Stimulated activated naive B cell treated with anti-CD40 and anti-IgM and Interleukin-4, amounts not matched to agents 10 μg/mL and 1 μg/mL and 100 μg/mL, for 72 hours (primary cell): ENCODE data around the gene SRSF9.

Experiments used
- ATAC-seq, 2 donors: fragments of 150-1000 bp; cut with Tn5 transposase; replicated peaks; 2 replicates each; pipeline ENCODE4 v1.10.0; 2021; ENCODE audit warnings: moderate library complexity in 1 of 2
- DNase-seq: peaks from one replicate; pipeline ENCODE4 v3.0.0; 2021
- H3K27ac Mint-ChIP-seq: one replicate; pipeline ENCODE4 v1.8.0; 2022; ENCODE audit warnings: mild to moderate bottlenecking, mixed read lengths
- H3K27me3 Mint-ChIP-seq, 2 donors: one replicate each; pipeline ENCODE4 v1.8.0; 2022; ENCODE audit warnings: mixed read lengths in 2 of 2
- H3K36me3 Mint-ChIP-seq, 2 donors: one replicate each; pipeline ENCODE4 v1.8.0; 2022; ENCODE audit warnings: mixed read lengths in 2 of 2, mild to moderate bottlenecking in 1 of 2
- H3K4me1 Mint-ChIP-seq, 2 donors: one replicate each; pipeline ENCODE4 v1.8.0; 2022; ENCODE audit warnings: mixed read lengths in 2 of 2, mild to moderate bottlenecking in 1 of 2
- H3K4me3 Mint-ChIP-seq, 2 donors: one replicate each; pipeline ENCODE4 v1.8.0; 2022; ENCODE audit warnings: mild to moderate bottlenecking in 2 of 2, mixed read lengths in 2 of 2, moderate library complexity in 1 of 2
- H3K9me3 Mint-ChIP-seq, 2 donors: one replicate each; pipeline ENCODE4 v1.8.0; 2022; ENCODE audit warnings: mixed read lengths in 2 of 2, mild to moderate bottlenecking in 1 of 2

SRSF9 gene

DNA sequence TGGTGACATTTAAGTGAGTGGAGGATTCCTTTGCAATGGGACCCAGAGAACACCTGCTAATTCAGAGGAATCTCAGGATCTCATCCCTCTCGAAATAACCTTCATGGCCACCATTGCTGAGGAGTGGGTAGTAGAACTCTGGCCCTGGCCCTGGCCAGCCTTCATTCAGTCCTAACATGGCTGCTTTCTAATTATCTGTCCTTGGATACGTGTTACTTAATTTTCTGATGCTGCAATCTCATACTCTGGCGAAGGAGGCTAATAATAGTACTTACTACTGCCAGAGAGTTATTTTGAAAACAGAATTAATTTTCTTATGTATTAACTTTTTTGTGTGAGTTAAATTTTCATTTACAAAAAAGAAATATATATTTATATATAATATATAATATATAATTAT lies 43.8 kb downstream of the SRSF9 start:
- ATAC-seq (no peak), DNase-seq (no peak)
- no peak overlapping the region for H3K4me3 Mint-ChIP-seq
- peaks cover 0 to 2% of the 10 kb centered on the region in 2 donors for H3K9me3 Mint-ChIP-seq
- H3K4me1 Mint-ChIP-seq, result peaks cover 3 to 6% of the 10 kb centered on the region in 2 donors
- H3K27me3 Mint-ChIP-seq, result peaks cover 14 to 23% of the 10 kb centered on the region in 2 donors
- H3K27ac Mint-ChIP-seq, result no peak overlapping the region
- no peaks in the 10 kb centered on the region for H3K36me3 Mint-ChIP-seq

DNA sequence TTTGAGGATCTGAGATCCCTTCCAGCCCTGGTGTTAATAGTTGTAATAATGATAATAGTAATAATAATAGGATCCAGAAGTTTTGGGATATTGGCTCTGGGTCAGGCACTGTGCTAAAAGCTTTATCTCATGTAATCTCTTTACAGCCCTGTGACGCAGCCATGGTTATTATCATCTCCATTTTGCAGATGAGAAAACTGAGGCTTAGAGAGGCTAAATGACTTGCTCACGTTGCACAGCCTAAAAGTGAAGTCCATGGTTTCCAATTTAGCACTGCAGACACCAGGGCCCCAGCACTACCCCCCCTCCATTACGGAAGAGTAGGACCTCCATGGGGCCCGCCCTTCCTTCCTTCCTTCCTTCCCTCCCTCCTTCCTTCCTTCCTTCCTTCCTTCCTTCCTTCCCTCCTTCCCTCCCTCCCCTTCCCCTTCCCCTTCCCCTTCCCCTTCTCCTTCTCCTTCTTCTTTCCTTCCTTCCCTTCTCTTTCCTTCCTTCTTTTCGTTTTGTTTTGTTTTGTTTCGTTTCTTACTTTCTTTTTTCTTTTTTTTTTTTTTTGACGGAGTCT lies 46.6 kb downstream of the SRSF9 start:
- no peak overlapping the region for H3K27ac Mint-ChIP-seq

DNA sequence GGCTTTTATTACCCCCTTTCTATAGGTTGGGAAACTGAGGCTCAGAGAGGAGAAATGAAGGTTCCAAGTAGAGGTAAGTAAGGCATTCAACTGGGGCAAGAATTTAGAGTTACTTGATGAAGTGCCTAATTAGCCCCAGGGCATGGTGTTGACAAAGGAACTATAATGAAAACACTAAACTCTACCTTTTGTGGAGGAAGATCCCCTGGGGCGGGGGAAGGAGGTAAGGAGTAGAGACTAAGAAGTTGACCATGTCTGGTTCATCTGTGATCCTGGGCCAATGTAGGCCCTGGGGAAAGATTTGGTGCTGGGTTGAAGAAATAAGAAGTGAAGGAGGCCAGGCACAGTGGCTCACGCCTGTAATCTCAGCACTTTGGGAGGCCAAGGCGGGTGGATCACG lies 47.8 kb downstream of the SRSF9 start:
- H3K9me3 Mint-ChIP-seq, result no peaks in the 10 kb centered on the region
- no peak overlapping the region for H3K4me3 Mint-ChIP-seq
- ATAC-seq (no peak), DNase-seq (no peak)
- H3K27ac Mint-ChIP-seq, result no peak overlapping the region
- H3K4me1 Mint-ChIP-seq, result no peaks in the 10 kb centered on the region
- no peaks in the 10 kb centered on the region for H3K36me3 Mint-ChIP-seq
- peaks cover 10 to 16% of the 10 kb centered on the region in 2 donors for H3K27me3 Mint-ChIP-seq

More for the DNA sequence above, 46.6 kb downstream of the SRSF9 start:
- Mint-ChIP-seq H3K36me3 (no peaks in the 10 kb centered on the region), H3K9me3 (no peaks in the 10 kb centered on the region), H3K27me3 (peaks cover 4 to 18% of the 10 kb centered on the region in 2 donors), H3K4me1 (no peaks in the 10 kb centered on the region), H3K4me3 (no peak overlapping the region)
- DNase-seq, result no peak
- no peak for ATAC-seq

DNA sequence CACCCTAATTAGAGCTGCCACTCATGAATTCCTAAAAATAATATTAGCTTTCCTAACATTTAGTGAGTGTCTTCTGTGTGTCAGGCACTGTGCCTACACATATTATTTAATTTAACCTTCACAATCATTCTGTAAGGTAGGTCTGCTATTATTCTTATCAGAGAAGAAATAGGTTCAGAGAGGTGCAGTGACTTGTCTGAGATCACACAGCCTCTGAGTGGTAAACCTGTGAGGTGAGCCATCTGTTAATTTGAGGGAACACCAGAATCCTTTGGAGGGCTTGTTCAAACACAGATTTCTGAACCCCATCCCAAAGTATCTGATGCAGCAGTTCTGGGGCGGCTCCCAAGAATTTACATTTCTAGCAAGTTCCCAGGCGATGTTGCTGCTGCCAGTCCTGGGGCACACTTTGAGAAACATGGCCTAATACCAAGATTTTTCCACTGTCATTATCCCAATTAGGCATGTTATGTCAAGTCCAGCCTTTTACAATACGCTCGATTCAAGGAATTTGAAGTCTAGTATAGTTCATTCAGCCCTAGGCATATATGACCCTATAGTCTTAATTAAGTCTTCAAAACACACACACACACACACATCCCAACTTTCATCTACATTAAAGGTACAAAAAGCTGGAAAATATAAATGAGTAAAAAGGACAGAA lies 51.5 kb downstream of the SRSF9 start:
- H3K27me3 Mint-ChIP-seq, result peaks cover 20 to 33% of the 10 kb centered on the region in 2 donors
- no peak for DNase-seq
- H3K9me3 Mint-ChIP-seq, result no peaks in the 10 kb centered on the region
- no peak overlapping the region for H3K4me3 Mint-ChIP-seq
- H3K27ac Mint-ChIP-seq, result no peak overlapping the region
- H3K36me3 Mint-ChIP-seq, result no peaks in the 10 kb centered on the region
- no peak for ATAC-seq
- no peaks in the 10 kb centered on the region for H3K4me1 Mint-ChIP-seq

DNA sequence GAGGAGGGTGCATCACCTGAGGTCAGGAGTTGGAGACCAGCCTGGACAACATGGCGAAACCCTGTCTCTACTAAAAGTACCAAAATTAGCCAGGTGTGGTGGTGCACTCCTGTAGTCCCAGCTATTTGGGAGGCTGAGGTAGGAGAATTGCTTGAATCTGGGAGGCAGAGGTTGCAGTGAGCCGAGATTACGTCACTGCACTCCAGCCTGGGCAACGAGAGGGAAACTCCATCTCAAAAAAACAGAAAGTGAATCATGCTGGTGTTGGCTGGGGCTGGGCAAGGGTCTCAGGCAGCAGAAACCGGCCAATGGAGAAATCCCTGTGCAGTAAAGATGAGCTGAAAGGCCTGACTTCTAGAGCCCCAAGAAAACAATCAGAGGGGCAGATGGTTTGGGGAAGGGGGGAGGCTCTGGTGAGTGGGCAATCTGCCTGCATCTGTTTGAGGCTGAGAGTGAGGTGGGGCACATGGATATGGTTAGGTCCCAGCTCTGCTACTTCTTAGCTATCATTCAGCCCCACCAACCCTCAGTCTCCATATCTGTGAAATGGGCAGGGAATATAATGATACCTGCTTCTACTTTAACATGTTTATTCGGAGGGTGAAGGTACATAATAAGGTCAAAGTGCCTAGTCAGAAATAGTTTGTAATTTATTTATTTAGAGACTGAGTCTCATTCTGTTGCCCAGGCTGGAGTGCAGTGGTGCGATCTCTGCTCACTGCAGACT lies 52.9 kb downstream of the SRSF9 start:
- H3K4me3 Mint-ChIP-seq, result no peak overlapping the region
- DNase-seq (no peak), ATAC-seq (no peak)
- H3K36me3 Mint-ChIP-seq, result no peaks in the 10 kb centered on the region
- no peak overlapping the region for H3K27ac Mint-ChIP-seq
- no peaks in the 10 kb centered on the region for H3K4me1 Mint-ChIP-seq
- peaks cover 17 to 42% of the 10 kb centered on the region in 2 donors for H3K27me3 Mint-ChIP-seq
- H3K9me3 Mint-ChIP-seq, result no peaks in the 10 kb centered on the region

DNA sequence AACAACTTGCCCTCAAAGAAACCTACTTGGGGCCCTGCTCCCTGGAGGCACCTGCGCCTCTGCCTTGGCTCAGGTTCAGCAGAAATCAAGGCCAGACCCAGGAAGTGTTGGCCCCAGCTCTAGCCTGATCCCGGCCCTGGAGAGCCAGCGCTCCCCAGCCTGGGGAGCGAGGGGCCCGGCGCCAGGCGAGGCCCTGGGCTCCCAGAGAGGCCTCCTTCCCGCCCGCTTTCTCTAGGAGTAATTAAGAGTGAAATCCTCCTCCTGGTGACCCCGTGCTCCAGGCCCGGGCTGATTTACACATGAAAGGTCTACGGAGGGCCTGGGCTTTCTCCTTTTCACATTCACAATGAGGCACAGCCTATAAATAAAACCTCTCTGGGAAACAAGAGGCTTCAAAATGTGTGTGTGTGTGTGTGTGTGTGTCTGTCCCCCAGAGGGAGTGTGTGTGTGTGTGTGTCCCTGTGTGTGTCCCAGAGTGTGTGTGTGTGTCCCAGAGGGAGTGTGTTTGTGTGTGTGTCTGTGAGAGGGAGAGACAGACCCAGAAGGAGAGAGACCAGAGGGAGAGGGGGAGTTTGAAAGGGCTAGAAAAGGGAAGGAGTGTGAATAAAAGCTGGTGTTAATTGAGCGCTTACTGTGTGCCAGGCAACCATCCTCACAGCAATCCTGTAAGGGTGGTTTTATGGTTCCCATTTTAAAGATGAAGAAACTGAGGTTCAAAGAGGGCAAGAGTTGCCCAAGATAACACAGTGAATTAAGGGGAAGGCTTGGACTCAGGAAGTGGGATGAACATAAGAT lies 55.5 kb downstream of the SRSF9 start:
- peaks cover 16 to 32% of the 10 kb centered on the region in 2 donors for H3K27me3 Mint-ChIP-seq
- no peaks in the 10 kb centered on the region for H3K9me3 Mint-ChIP-seq
- DNase-seq (no peak), ATAC-seq (no peak)
- H3K27ac Mint-ChIP-seq, result no peak overlapping the region
- H3K4me3 Mint-ChIP-seq, result no peak overlapping the region
- H3K4me1 Mint-ChIP-seq, result no peaks in the 10 kb centered on the region
- H3K36me3 Mint-ChIP-seq, result no peaks in the 10 kb centered on the region

DNA sequence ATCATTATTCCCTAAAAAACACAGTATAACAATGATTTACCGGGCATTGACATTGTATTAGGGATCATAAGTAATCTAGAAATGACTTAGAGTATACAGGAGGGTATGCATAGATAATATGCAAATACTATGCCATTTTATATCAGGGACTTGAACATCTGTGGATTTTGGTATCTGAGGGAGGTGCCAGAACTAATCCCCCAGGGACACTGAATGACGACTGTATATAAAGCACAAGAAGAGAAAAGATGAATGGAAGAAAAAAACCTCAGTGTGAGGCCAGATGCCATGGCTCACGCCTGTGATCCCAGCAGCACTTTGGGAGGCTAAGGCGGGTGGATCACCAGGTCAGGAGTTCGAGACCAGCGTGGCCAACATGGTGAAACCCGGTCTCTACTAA lies 57.1 kb downstream of the SRSF9 start:
- H3K27me3 Mint-ChIP-seq, result peaks cover 13 to 28% of the 10 kb centered on the region in 2 donors
- no peaks in the 10 kb centered on the region for H3K36me3 Mint-ChIP-seq
- H3K27ac Mint-ChIP-seq, result no peak overlapping the region
- ATAC-seq, result no peak
- DNase-seq, result no peak
- no peaks in the 10 kb centered on the region for H3K4me1 Mint-ChIP-seq
- H3K9me3 Mint-ChIP-seq, result no peaks in the 10 kb centered on the region
- no peak overlapping the region for H3K4me3 Mint-ChIP-seq
